ENCODE data around the gene FIGNL1.

Gene FIGNL1

DNA sequence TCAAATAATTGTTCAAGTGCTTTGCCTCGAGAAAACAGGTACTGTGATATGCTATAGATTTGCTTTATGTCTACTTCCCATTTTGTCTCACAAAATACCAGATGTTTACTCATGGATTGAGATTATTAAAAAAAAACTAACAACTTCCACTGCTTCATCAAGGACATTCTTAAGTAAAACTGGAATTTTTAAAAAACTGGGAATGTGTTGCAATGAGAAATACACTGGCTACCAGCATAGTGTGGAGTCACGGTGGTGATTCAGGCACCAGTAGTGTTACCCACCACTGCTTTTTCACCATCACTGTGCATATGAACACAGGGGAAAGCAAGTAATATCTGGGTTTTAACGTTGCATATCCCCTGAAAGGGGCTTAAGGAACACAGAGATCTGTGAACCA is 21.2 kb downstream of the FIGNL1 start:
- no peak for DNase-seq (ENCODE audit: low read depth in 2 of 2)

DNA sequence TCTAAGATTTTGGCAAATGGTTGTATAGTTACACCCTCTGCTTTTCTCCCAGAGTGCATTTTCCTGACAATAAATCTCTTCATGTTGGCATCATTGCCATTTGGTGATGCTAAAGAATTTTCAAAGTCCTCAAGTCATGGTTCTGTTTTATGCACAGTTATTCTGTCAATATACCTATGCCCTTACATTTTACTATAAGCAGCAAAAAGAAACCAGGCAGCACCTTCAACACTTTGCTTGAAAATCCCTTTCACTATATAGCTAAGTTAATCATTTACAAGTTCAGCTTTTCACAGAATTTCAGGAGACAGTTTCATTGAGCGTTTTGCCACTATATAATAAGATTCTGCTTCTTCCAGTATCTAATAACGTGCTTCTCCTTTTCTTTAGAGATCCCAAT is 22.6 kb downstream of the FIGNL1 start:
- DNase-seq (ENCODE audit: low read depth in 2 of 2) = no peak

DNA sequence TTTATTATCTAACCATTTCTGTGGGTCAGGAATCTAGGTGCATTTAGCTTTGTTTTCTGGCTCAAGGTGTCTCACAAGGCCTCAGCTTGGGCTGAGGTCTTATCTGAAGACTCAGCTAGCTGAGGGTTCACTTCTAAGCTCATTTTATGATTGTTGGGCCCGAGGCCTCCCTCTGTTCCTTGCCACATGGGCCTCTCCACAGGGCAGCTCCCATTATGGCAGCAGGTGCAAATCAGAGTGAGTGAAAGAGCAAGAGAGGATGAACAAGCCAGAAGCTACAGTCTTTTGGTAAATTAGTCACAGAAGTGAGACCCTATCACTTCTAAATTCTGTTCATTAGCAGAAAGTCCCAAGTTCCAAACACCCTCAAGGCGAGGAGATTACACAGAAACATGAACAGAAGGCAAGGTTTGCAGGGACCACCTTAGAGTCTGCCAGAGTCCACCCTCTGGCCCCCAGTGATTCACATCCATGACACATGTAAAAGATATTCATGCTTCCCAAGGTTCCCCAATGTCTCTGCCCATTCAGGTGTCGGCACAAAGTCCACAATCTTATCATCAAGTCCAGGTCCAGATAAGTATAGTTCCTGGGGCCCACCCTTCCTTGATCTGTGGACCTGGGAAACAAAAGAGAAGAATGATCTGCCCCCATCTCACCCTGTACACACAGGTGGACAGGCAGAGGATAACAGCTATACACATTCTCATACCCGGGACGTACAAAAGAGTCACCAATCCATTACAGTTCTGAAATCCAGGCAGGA is 23.7 kb downstream of the FIGNL1 start:
- no peak for DNase-seq (ENCODE audit: low read depth in 2 of 2)

DNA sequence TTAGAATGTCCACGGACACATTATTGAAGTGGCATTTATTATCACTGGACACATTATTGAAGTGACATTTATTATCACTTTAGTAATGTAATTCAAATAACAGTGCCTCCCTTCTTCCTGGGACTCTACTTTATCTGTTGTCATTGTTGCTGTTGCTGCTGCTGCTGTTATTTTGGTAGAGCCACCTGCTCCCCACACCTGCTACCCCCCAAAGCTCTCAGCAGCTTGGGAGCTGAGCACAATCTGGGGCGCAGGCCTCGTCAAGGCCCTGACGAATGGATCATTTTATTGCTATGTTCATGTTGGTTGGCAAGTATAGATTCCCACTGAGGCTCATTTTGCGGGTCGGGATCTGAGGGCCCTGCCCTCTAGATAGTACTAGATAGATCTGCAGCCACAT is 24.8 kb downstream of the FIGNL1 start:
- DNase-seq (ENCODE audit: low read depth in 2 of 2) = no peak

DNA sequence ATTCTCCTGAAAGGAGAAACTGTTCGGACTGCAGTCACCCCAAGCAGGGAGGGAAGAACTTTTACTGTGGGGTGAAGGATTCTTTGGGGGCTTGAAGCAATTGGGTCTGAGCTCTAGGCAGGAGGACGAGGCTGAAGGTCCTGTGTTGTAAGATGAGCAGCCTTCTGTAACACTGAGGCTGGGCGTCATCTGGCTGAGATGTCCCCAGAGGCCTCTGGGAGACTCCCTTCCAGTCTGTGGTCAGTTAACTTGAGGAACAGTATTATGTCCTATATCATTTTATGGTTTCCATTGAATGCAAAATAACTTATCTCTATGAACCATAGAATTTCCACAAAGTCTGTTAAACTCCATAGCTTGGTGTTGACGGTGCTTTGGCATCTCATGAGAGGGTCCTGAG is 26.3 kb downstream of the FIGNL1 start:
- no peak for DNase-seq (ENCODE audit: low read depth in 2 of 2)

DNA sequence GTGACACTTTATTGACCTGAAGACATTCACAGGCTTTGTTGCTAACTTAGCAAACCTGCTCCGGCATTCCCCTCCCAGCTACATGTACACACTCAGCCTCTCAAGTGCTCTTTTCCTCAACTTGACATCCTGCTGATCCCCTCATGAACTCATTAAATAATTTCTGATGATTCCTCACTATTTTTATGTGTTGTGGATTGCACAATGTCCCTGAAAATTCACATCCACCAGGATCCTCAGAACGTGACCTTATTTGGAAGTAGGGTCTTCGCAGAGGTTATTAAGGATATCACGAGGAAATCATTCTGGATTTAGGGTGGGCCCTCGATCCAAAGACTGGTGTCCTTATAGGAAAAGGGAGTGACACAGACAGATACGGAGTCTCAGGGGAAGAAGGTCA is 27.3 kb downstream of the FIGNL1 start:
- no peak for DNase-seq (ENCODE audit: low read depth in 2 of 2)

DNA sequence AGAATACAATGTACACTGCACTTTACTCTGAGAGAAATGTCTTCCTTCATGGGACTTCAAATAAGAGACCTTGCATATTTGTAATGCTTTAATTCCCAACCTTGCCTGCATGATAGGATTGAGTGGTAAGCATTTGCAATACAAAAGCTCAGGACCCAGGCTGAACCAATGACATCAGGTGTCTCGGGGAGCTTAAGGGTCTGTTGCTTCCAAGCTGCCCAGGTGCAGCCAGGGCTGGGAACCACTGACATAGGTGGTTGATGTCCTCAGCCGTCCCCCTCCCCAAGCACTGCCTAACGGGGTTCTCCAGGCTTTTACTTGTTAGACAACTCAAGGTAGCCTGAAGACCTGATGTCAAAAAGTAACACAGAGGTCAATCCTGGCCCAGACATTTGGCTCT is 29.1 kb downstream of the FIGNL1 start:
- DNase-seq (ENCODE audit: low read depth in 2 of 2) = no peak

DNA sequence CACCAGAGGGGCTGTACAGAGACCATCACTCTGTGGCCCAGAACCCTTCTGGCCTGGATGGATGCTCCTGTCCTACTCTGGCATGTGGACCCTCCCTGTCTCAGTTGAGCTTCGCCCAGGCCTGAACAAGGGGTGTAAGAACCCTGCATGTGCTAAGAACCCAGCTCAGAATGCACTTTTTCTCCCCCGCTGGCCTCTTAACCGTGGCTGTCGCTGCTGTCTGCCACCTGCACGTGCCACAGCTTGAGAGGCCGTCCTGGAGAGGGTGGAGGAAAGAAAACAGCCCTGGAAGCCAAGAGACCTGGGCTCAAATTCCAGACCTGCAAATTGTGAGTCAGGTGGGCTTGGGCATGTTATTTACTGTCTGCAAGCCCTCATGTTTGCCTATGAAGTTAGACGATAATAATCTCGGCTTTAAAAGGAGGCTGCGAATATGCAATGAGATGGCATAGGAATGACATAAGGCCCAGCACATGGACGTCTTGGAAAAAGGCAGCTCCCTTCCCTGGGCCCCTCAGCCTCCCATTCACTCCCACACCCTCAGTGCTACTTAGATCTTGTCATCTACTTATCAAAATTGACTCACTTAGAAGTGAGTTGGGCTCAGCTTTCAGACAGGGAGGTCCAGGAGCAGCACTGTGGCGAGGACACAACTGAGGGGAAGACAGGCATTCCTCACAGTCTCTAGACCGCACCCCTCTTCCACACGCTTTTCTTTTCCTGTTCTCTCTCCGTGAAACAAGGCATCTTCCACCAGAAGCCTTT is 31.4 kb downstream of the FIGNL1 start:
- no peak for DNase-seq (ENCODE audit: low read depth in 2 of 2)

DNA sequence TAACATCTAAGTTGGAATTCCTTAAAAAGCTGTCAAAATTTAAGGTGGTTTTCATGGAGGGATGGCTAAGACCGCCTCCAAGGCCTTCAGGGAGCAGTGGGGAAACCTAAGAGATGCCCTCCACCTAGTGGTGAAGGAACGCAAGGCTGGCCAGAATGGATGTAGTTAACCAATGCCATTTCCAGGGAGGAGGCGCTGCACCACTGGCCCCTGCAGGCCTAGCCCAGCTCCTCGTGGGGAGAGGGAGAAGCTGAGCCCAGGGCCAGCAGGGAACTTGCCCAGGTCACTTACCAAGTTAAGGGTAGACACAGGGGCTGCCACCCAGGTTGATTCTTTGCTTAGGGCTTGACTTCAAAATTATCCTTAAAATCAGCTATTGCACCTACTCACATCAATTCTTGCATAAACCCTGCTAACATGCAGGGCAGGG is 32.0 kb downstream of the FIGNL1 start:
- peak; percentile 32 to 45 for DNase-seq (ENCODE audit: low read depth in 2 of 2)

DNA sequence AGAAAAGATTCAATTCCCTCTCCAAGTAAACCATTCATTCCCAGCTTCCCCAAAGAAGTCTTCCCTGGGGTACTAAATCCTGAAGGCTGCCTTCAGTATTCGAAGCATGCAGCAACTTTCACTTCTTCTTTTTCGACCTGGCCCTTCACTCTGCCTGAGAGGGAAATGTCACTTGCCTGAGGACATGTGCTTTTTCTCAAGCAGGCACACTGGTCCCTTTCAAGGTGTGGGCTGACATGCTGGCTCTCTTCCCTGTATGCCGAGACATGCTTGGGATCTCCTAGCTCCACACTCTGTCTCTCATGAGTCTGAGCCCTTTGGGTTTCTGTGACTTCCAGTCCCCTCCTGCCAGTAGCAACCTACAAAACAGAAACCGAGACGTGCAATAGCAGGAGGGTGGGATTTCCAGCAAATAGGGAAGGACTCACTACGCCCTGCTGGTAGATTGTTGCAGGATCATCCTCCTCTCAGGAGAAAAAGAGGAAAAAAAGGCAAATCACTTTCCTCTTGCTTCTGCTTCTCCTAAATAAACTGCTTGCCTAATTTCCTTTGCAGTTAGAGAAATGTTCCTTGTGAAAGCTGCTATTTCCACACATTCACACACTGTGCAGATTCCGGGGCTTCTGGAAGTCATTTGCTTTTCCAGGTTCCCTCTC is 33.5 kb downstream of the FIGNL1 start:
- no peak for DNase-seq (ENCODE audit: low read depth in 2 of 2)

DNA sequence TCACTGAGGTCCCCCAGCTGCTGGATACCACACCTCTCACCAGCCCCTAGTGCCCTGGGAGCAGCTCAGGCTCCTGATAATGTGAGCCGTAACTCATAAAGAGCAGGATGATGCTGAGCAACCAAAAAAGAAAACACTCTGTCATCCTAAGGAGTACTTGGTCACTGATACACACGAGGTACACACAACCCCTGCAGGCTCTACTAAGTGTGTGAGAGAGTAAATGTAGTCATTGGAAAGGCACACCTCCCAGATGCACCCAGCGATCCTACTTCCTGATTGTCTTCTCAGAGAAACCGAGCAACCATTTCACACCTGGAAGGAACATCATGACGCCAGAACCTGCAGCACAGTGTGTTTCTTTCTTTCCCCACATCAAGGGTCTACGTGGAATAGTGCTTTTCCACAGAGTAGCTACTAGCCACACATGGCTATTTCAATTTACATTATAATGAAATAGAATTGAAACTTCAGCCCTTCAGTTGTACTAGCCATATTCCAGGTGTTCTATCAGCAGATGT is 34.2 kb downstream of the FIGNL1 start:
- DNase-seq (ENCODE audit: low read depth in 2 of 2) = no peak

DNA sequence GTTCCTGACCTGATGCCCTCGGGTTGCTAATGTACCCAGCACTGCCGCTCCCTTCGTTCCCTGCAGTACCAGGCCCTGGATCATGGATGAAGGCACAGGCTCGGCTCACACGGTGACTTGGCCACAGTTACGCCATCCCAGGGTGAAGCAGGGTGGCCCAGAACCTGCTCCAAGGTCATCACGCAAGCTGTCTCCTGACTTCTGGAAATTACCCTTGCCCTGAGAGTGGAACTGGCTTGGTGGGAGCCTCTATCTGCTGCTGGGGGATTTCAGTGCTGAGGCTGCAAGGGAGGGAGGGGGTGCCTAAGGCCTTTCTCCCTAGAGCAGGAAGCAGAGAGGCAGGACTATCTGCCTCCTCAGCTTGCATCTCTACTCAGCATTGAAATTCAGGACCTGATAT is 36.6 kb downstream of the FIGNL1 start:
- no peak for DNase-seq (ENCODE audit: low read depth in 2 of 2)

DNA sequence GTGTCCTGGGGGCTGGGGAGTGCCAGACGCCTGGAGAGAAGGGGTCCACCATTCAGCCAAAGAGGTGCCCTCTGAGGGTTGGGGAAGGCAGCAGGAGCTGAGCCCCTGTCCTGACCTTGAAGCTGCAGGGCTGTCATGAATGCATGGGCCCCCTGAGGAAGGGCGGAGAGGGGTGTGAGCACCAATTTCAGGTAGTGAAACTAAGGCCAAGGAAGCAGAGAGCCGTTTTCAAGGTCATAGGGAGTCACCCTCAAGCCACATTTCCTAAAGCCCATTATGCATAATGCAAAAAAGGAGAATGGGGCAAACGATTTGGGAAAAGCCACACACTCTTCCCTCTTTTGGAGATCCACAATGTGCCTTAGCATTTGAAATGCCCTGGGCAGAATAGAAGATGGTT is 37.2 kb downstream of the FIGNL1 start:
- no peak for DNase-seq (ENCODE audit: low read depth in 2 of 2)

DNA sequence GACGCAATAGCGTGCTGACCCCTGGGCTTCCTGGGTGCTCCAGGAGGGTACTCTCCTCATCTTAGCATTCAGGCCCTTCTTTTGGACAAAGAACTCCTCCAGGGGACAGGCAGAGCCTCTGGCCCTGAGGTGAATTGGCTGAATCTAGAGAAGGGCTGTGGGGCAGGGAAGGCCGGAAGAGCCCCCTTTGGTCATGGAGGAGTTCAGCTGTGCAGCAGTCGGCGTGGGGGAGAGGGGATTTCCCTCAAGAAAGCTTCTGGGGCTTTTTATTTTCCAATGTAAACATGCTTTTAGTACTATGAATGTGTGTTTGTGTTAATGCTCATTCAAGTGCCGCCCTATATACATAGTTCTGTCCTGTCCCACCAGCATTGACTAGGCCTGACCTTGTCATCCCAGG is 38.8 kb downstream of the FIGNL1 start:
- no peak for DNase-seq (ENCODE audit: low read depth in 2 of 2)

DNA sequence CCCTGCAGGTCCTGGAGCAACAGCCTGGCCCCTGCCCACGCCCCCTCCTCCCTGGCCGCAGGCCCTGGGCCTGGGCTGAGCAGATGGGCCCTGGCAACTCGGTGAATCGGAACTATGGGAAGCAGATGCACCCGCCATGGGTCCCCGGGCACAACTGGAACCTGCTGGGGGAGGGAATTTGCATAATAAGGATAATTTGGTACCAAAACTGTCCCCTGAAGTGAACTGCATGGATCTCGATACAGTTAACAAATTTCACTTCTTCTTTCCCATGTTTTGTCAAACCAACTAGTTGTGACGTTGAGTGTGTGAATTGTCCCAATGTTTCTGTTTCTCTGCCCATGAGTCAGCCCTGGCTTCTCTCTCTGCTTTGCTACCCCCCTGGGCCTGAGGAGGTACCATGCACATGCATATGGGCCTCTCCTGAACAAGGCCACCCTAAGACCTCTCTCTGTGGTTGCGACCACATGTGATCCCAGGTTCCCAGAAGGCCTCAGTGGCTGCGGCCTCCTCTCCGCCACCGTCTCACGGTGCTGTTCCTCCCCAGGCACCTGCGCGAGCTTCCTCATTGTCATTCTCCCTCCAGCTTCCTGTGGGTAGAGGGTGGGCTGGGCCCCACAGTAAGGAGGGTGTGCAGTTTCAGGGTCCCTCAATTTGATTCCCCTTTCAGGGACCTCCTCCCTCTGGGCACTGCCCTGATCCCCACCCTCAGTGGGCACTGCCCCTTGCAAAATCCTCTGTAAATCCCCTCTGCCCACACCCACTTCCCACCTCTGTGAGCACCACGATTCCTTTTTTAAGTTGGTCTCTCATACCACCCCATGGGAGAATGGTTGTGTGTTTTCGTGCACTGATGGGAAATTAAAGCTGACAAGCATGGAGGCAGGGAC is 40.0 kb downstream of the FIGNL1 start:
- no peak for DNase-seq (ENCODE audit: low read depth in 2 of 2)

DNA sequence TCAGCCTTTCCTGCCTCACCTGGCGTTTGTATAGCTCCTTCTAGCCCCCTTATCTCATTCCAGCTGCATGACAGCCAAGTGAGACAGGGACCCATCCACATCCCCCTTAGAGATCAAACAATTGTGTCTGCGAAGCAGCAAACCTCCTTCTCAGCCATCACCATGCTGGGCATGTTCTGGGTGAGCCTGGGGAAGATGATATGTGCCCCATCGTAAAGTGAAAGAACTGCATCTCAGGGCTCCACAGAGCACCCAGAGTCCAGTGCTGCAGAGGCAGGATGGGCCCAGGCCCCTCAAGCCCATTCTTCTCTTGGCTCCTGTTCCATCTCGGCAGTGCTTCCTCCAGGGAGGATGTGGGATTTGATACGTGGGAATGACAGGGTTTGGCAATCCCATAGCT is 43.2 kb downstream of the FIGNL1 start:
- no peak for DNase-seq (ENCODE audit: low read depth in 2 of 2)

DNA sequence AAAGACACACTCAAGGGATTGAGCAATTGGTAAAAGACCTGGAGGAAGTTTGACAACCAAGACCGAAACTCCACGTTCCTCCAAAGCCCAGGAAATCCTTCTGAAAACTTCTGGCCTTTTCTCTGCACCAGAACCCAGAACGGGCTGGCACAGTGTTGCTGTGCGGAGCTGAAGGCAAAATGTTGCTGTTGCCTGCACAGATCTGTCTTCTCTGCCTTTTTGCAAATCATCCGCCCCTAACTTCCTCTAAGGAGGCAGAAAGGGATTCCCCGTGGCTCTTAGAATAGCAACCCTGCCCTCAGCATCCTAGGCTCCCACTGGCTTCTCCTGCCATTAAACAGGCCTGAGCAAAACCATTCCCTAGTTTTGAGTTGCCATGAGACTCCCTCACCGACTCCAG is 44.9 kb downstream of the FIGNL1 start:
- DNase-seq (ENCODE audit: low read depth in 2 of 2) = no peak

DNA sequence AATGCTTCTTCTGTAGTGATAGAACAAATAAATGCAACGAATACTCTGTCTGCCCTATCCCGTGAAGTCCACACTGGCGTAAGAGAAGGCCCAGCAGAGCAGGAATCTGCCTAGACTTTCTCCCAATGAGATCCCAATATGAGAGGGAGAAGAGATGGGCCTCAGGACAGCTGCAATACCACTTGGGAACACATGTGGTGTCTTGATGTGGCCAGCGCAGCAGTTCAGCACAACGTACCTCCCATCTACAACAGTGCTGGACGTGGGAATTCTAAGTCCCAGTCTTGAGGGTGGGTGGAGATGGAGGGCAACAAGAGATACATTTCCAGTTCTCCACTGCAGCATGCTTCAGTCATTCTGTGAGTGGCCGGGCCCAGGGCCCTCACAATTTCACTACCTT is 45.8 kb downstream of the FIGNL1 start:
- no peak for DNase-seq (ENCODE audit: low read depth in 2 of 2)

DNA sequence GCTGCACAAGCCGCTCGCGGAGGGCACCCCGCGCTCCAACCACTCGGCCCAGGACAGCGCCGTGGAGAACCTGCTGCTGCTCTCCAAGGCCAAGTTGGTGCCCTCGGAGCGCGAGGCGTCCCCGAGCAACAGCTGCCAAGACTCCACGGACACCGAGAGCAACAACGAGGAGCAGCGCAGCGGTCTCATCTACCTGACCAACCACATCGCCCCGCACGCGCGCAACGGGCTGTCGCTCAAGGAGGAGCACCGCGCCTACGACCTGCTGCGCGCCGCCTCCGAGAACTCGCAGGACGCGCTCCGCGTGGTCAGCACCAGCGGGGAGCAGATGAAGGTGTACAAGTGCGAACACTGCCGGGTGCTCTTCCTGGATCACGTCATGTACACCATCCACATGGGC is 50.0 kb downstream of the FIGNL1 start:
- DNase-seq (ENCODE audit: low read depth in 2 of 2) = no peak

DNA sequence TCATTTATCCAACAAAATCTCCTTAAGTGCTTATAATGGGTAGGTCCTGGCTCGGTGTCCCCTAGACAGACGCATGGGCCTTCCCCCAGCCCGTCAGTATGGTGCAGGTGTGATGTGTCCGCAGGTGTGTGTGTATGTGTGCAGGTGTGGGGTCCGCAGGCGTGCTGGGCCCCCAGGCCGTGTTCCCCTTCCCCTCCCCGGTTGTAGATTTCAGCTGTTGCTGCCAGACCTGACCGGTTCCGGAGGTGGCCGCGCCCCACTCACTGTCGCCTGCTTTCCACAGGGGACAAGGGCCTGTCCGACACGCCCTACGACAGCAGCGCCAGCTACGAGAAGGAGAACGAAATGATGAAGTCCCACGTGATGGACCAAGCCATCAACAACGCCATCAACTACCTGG is 50.5 kb downstream of the FIGNL1 start:
- no peak for DNase-seq (ENCODE audit: low read depth in 2 of 2)

DNA sequence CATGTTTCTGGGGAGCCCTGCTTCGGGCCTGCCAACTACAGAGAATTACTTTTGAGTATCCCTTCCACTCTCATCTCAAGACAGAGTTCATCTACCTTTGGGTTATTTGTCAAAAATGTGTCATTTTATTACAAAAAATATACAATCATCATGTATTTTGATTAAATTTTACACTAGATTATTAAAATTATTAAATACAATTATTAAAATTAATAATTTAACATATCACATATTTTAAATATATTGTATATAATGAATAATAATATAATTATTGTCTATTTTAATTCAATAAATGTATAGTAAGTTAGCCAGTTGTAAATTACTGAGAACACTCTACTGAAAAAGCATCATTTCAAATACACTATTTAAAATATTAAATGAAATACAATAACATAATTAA is 50.9 kb downstream of the FIGNL1 start:
- no peak for DNase-seq (ENCODE audit: low read depth in 2 of 2)

DNA sequence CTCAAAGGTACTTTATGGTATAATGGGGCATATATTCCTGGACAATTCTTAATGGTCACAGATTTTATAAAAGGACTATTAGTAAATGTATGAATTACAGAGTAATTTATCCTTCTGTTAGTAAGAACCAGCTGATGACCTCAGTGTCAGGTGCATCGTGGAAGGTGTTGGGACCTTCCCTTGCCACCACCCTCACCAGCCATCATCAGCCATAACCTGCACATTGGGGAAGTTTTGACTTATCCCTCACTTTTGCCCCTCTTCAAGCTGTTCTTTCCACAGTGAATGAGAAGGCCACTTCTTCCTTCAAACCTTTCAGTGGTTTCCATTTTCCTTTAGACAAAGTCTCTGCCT is 52.2 kb downstream of the FIGNL1 start:
- DNase-seq (ENCODE audit: low read depth in 2 of 2) = no peak
